ENCODE data around the gene TMEM8B. TPM values are rescaled to one million over a fixed set of nuclear protein-coding genes. Genes with fewer than 3 reads are reported as not detected.
A peak's percentile ranks its signal among the peaks of the same experiment; 100 is the strongest.

Gene TMEM8B
- polyA plus RNA-seq, 3 donors, result 2.6 to 11.6 (median 3.8) TPM

DNA sequence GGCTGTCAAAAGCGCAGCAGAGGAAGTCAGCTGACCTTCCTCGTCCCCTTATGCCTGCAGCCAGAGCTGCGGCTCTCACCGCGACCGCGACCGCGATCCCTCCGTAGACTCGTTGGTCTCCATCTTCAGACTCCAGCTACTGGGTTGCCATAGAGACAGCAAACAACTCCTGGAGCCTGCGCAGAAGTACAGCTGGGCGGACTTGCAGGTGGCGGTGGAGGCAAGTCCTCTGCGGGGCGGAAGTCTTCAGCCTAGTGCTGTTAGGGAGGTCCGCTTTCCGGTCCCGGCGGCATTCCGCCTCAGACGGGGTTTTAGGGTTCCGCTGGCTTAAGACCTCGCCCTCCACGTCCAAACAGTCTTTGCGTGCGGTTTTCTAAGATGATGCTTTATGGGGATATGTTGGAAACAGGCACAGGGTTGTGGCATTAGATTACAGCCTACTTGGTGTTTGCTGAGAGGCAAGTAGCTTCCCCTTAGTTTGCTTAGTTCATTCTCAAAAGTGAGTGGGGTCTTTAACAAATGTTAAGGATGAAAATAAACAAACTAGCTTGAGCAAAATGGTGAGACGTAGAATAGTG, 16.9 kb upstream of the TMEM8B start, which contains the start of gene SPAG8:
Gene SPAG8 (minus strand): TSS at position 238 of the 578 bp plus-strand sequence. CDS start 115 bp downstream, at position 123.
- Histone ChIP-seq H3K36me3 (replicated peaks in 1 of 2; ENCODE audit: control insufficient read depth in 1 of 2, insufficient read depth in 2 of 2, low read length in 2 of 2) (no peaks in the 10 kb centered on the region), H3K9ac (ENCODE audit: insufficient read depth, low read length, poor library complexity, severe bottlenecking) (no peak within 1 kb of the TSS), H3K79me2 (ENCODE audit: insufficient read depth, low read length) (peaks cover 4% of the 10 kb centered on the region), H3K4me3 (replicated peaks in 1 of 3; ENCODE audit: low read depth in 2 of 3, low read length in 3 of 3) (peak within 1 kb of the TSS; percentile 45 to 85 (median 59)), H2AFZ (ENCODE audit: insufficient read depth, low read depth, low read length, poor library complexity, severe bottlenecking) (peak within 1 kb of the TSS; percentile 95), H4K20me1 (ENCODE audit: insufficient read depth, low read length) (no peaks in the 10 kb centered on the region), H3K4me1 (ENCODE audit: control insufficient read depth in 1 of 2, insufficient read depth in 2 of 2, low read length in 2 of 2) (peaks cover 35 to 44% of the 10 kb centered on the region in 2 donors), H3K27me3 (ENCODE audit: control insufficient read depth in 2 of 2, insufficient read depth in 2 of 2, low read length in 2 of 2) (no peaks in the 10 kb centered on the region), H3K9me3 (replicated peaks in 1 of 2; ENCODE audit: control insufficient read depth in 1 of 2, insufficient read depth in 1 of 2, low read length in 2 of 2) (no peaks in the 10 kb centered on the region), H3K4me2 (replicated peaks; ENCODE audit: extremely low read depth, low read length, poor library complexity, severe bottlenecking) (peak within 1 kb of the TSS; percentile 96), H3K27ac (ENCODE audit: low read depth in 1 of 2, low read length in 2 of 2) (peak within 1 kb of the TSS; percentile 6 to 71)
- 3% methylated on average over 27 of the region's 28 CpGs for WGBS (ENCODE audit: insufficient coverage)
- Mint-ChIP-seq H3K36me3 (peaks cover 2 to 4% of the 10 kb centered on the region in 2 donors), H3K27ac (peak within 1 kb of the TSS; percentile 81 to 90 (median 89)), H3K4me1 (peaks cover 32% of the 10 kb centered on the region), H3K9me3 (no peaks in the 10 kb centered on the region), H3K4me3 (peak within 1 kb of the TSS; percentile 88 to 96), H3K27me3 (ENCODE audit: low read depth in 3 of 3) (peaks cover 0 to 4% (median 1%) of the 10 kb centered on the region in 3 donors)
- TF ChIP-seq, protein P1, sequence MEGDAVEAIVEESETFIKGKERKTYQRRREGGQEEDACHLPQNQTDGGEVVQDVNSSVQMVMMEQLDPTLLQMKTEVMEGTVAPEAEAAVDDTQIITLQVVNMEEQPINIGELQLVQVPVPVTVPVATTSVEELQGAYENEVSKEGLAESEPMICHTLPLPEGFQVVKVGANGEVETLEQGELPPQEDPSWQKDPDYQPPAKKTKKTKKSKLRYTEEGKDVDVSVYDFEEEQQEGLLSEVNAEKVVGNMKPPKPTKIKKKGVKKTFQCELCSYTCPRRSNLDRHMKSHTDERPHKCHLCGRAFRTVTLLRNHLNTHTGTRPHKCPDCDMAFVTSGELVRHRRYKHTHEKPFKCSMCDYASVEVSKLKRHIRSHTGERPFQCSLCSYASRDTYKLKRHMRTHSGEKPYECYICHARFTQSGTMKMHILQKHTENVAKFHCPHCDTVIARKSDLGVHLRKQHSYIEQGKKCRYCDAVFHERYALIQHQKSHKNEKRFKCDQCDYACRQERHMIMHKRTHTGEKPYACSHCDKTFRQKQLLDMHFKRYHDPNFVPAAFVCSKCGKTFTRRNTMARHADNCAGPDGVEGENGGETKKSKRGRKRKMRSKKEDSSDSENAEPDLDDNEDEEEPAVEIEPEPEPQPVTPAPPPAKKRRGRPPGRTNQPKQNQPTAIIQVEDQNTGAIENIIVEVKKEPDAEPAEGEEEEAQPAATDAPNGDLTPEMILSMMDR (IDR thresholded peaks at IDR 0.05), result no peak
- DNase-seq, result peak; percentile 91 to 92 (median 91)
- intact Hi-C loops (cut with micrococcal nuclease), result loop anchor here (5.0 to 10.0 kb wide), 2 partner anchors 165 to 207 kb away; partner anchors contain the start of gene TESK1 (in 1 of the 2)

DNA sequence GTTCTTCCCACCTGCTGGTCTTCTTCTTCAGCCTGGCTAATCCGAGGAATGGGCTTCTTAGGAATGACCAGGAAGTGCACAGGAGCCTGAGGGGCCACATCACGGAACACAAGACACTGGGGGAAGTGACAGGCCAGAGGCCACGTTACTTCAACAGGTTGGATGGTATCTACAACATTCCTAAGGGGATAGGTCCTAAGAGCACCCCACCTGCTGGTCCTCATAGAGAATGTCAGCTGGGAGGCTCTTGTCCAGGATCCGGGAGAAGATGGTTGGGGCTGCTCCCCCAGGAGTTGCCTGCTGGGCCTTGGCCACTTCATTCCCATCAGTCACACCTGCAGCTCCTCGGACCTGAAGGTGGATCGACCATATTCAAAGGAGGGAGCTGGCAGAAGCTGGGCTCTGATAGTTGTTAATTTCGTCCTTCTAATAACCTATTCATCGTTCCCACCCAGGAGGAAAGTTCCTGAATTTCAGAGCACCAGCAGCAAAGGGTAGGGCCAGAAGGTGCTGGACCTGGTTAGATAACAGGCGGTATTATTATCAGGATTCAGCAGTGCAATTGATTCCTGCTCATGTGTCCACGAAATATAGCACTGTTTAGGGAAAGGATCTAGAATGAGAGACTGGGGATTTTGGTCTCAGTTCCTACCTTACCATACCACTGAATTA, 15.5 kb upstream of the TMEM8B start:
- Mint-ChIP-seq H3K27ac (peak overlapping the region in 2 of 7 donors; percentile 84 to 89), H3K4me1 (peaks cover 34% of the 10 kb centered on the region), H3K27me3 (ENCODE audit: low read depth in 3 of 3) (peaks cover 1 to 9% (median 4%) of the 10 kb centered on the region in 3 donors), H3K9me3 (no peaks in the 10 kb centered on the region), H3K4me3 (no peak overlapping the region), H3K36me3 (peaks cover 2 to 4% of the 10 kb centered on the region in 2 donors)
- Histone ChIP-seq H3K36me3 (replicated peaks in 1 of 2; ENCODE audit: control insufficient read depth in 1 of 2, insufficient read depth in 2 of 2, low read length in 2 of 2) (no peaks in the 10 kb centered on the region), H3K4me3 (replicated peaks in 1 of 3; ENCODE audit: low read depth in 2 of 3, low read length in 3 of 3) (peak overlapping the region in 1 of 3 experiments; percentile 88), H3K27ac (ENCODE audit: low read depth in 1 of 2, low read length in 2 of 2) (no peak overlapping the region), H3K4me1 (ENCODE audit: control insufficient read depth in 1 of 2, insufficient read depth in 2 of 2, low read length in 2 of 2) (peaks cover 35 to 44% of the 10 kb centered on the region in 2 donors), H3K27me3 (ENCODE audit: control insufficient read depth in 2 of 2, insufficient read depth in 2 of 2, low read length in 2 of 2) (no peaks in the 10 kb centered on the region), H2AFZ (ENCODE audit: insufficient read depth, low read depth, low read length, poor library complexity, severe bottlenecking) (no peak overlapping the region), H3K4me2 (replicated peaks; ENCODE audit: extremely low read depth, low read length, poor library complexity, severe bottlenecking) (peak overlapping the region; percentile 94), H3K9me3 (replicated peaks in 1 of 2; ENCODE audit: control insufficient read depth in 1 of 2, insufficient read depth in 1 of 2, low read length in 2 of 2) (no peaks in the 10 kb centered on the region), H3K9ac (ENCODE audit: insufficient read depth, low read length, poor library complexity, severe bottlenecking) (no peak overlapping the region), H3K79me2 (ENCODE audit: insufficient read depth, low read length) (peaks cover 4% of the 10 kb centered on the region), H4K20me1 (ENCODE audit: insufficient read depth, low read length) (no peaks in the 10 kb centered on the region)
- WGBS (ENCODE audit: insufficient coverage), result 100% methylated on average over 2 of the region's 10 CpGs
- intact Hi-C loops (cut with micrococcal nuclease), result loop anchor here (5.0 to 10.0 kb wide), 2 partner anchors 166 to 209 kb away; partner anchors contain the start of gene TESK1 (in 1 of the 2)
- no peak for DNase-seq
- TF ChIP-seq, protein P1 (IDR thresholded peaks at IDR 0.05), result no peak
